Measurements from ENCODE around the gene STH. TPM values are rescaled to one million over a fixed set of nuclear protein-coding genes. Genes with fewer than 3 reads are reported as not detected.
"Not testable (repeated sequence)": the region's sequence is repeated elsewhere in the genome, so short reads cannot be mapped to it uniquely, and the experiment has no call there.

The STH gene
- total RNA-seq, 1 donor from 2014 or later: not detected

DNA sequence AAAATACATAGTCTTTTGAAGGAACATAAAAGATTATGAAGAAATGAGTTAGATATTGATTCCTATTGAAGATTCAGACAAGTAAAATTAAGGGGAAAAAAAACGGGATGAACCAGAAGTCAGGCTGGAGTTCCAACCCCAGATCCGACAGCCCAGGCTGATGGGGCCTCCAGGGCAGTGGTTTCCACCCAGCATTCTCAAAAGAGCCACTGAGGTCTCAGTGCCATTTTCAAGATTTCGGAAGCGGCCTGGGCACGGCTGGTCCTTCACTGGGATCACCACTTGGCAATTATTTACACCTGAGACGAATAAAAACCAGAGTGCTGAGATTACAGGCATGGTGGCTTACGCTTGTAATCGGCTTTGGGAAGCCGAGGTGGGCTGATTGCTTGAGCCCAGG, 9.5 kb downstream of the STH start:
- no peak for DNase-seq

DNA sequence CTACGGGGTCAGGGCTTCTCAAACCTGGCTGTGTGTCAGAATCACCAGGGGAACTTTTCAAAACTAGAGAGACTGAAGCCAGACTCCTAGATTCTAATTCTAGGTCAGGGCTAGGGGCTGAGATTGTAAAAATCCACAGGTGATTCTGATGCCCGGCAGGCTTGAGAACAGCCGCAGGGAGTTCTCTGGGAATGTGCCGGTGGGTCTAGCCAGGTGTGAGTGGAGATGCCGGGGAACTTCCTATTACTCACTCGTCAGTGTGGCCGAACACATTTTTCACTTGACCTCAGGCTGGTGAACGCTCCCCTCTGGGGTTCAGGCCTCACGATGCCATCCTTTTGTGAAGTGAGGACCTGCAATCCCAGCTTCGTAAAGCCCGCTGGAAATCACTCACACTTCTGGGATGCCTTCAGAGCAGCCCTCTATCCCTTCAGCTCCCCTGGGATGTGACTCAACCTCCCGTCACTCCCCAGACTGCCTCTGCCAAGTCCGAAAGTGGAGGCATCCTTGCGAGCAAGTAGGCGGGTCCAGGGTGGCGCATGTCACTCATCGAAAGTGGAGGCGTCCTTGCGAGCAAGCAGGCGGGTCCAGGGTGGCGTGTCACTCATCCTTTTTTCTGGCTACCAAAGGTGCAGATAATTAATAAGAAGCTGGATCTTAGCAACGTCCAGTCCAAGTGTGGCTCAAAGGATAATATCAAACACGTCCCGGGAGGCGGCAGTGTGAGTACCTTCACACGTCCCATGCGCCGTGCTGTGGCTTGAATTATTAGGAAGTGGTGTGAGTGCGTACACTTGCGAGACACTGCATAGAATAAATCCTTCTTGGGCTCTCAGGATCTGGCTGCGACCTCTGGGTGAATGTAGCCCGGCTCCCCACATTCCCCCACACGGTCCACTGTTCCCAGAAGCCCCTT, 10.9 kb downstream of the STH start:
- DNase-seq: peak; percentile 42

DNA sequence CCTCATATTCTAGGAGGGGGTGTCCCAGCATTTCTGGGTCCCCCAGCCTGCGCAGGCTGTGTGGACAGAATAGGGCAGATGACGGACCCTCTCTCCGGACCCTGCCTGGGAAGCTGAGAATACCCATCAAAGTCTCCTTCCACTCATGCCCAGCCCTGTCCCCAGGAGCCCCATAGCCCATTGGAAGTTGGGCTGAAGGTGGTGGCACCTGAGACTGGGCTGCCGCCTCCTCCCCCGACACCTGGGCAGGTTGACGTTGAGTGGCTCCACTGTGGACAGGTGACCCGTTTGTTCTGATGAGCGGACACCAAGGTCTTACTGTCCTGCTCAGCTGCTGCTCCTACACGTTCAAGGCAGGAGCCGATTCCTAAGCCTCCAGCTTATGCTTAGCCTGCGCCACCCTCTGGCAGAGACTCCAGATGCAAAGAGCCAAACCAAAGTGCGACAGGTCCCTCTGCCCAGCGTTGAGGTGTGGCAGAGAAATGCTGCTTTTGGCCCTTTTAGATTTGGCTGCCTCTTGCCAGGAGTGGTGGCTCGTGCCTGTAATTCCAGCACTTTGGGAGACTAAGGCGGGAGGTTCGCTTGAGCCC, 11.6 kb downstream of the STH start:
- DNase-seq: no peak

DNA sequence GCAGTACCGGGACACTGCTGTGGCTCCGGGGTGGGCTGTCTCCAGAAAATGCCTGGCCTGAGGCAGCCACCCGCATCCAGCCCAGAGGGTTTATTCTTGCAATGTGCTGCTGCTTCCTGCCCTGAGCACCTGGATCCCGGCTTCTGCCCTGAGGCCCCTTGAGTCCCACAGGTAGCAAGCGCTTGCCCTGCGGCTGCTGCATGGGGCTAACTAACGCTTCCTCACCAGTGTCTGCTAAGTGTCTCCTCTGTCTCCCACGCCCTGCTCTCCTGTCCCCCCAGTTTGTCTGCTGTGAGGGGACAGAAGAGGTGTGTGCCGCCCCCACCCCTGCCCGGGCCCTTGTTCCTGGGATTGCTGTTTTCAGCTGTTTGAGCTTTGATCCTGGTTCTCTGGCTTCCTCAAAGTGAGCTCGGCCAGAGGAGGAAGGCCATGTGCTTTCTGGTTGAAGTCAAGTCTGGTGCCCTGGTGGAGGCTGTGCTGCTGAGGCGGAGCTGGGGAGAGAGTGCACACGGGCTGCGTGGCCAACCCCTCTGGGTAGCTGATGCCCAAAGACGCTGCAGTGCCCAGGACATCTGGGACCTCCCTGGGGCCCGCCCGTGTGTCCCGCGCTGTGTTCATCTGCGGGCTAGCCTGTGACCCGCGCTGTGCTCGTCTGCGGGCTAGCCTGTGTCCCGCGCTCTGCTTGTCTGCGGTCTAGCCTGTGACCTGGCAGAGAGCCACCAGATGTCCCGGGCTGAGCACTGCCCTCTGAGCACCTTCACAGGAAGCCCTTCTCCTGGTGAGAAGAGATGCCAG, 12.9 kb downstream of the STH start:
- no peak for DNase-seq

DNA sequence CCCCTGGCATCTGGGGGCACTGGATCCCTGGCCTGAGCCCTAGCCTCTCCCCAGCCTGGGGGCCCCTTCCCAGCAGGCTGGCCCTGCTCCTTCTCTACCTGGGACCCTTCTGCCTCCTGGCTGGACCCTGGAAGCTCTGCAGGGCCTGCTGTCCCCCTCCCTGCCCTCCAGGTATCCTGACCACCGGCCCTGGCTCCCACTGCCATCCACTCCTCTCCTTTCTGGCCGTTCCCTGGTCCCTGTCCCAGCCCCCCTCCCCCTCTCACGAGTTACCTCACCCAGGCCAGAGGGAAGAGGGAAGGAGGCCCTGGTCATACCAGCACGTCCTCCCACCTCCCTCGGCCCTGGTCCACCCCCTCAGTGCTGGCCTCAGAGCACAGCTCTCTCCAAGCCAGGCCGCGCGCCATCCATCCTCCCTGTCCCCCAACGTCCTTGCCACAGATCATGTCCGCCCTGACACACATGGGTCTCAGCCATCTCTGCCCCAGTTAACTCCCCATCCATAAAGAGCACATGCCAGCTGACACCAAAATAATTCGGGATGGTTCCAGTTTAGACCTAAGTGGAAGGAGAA, 13.5 kb downstream of the STH start:
- DNase-seq: no peak

DNA sequence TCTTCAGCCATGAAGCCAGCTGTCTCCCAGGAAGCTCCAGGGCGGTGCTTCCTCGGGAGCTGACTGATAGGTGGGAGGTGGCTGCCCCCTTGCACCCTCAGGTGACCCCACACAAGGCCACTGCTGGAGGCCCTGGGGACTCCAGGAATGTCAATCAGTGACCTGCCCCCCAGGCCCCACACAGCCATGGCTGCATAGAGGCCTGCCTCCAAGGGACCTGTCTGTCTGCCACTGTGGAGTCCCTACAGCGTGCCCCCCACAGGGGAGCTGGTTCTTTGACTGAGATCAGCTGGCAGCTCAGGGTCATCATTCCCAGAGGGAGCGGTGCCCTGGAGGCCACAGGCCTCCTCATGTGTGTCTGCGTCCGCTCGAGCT, 14.1 kb downstream of the STH start:
- no peak for DNase-seq

DNA sequence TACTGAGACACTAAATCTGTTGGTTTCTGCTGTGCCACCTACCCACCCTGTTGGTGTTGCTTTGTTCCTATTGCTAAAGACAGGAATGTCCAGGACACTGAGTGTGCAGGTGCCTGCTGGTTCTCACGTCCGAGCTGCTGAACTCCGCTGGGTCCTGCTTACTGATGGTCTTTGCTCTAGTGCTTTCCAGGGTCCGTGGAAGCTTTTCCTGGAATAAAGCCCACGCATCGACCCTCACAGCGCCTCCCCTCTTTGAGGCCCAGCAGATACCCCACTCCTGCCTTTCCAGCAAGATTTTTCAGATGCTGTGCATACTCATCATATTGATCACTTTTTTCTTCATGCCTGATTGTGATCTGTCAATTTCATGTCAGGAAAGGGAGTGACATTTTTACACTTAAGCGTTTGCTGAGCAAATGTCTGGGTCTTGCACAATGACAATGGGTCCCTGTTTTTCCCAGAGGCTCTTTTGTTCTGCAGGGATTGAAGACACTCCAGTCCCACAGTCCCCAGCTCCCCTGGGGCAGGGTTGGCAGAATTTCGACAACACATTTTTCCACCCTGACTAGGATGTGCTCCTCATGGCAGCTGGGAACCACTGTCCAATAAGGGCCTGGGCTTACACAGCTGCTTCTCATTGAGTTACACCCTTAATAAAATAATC, 14.6 kb downstream of the STH start:
- DNase-seq: no peak

DNA sequence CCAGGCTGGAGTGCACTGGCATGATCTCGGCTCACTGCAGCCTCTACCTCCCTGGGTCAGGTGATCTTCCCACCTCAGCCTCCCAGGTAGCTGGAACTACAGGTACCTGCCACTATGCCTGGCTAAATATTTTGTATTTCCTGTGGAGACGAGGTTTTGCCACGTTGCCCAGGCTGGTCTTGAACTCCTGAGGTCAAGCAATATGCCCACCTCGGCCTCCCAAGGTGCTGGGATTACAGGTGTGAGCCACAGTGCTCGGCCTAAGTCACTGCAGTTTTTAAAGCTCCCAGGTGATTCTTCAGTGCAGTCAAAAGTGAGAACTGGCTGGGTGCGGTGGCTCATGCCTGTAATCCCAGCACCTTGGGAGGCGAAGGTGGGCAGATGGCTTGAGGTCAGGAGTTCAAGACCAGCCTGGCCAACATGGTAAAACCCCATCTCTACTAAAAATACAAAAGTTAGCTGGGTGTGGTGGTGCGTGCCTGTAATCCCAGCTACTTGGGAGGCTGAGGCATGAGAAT, 20.4 kb downstream of the STH start:
- not testable (repeated sequence) for DNase-seq

DNA sequence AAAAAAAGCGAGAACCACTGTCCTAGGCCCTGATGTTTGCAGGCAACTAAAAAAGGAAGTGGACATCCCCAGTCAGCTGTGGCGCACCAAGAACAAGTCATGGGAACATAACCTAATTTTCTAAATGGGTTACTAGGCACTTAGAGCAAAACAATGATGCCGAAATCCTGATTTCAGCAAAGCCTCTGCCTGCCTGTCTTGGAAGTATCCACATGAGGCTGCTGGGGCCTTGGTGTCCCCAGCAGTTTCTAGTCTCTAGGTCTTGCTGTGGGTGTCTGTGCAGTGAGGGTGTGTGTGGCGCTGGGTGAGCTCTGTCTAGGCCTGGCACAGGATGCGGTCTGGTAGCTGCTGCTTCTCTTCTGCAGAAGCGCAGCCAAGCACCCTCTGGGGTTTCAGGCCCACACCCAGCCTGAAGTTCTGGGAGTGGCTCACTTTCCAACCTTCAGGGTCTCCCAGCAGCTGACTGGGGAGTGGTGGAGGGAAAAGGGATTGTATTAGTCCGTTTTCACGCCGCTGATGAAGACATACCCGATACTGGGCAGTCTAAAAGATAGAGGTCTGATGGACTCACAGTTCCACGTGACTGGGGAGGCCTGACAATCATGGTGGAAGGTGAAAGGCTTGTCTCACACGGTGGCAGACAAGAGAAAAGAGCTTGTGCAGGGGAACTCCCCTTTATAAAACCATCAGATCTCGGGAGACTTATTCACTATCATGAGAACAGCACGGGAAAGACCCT, 21.1 kb downstream of the STH start:
- DNase-seq: no peak

DNA sequence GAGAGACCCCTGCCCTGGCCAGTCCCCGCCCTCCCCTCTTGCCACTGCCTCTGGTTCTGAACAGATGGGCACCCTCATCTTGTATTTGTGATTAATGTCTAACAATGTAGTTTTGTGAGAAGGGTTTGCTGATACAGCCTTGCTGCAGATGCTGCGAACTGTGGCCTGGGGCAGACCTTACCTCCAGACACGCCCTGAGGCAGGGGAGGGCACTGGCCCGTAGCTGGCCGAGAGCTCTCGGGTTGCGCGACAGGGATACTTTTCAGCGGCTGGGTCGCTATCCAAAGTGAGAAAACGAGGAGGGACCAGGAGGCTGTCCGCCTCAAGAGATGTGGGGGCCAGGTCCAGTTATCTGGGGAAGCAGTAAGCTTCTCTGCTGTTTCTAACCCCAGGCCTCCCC, 21.9 kb downstream of the STH start:
- no peak for DNase-seq

DNA sequence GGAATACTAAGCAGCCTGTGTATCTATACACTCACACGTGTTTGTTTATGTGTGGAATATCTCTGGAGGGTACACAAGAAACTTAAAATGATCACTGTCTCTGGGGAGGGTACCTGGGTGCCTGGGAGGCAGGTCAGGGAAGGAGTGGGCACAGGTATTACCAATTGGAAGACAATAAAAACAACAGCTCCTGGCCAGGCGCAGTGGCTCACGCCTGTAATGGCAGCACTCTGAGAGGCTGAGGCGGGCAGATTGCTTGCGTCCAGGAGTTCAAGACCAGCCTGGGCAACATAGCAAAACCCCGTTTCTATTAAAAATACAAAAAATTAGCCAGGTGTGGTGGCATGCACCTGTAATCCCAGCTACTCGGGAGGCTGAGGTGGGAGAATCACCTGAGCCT, 24.3 kb downstream of the STH start:
- DNase-seq: not testable (repeated sequence)

DNA sequence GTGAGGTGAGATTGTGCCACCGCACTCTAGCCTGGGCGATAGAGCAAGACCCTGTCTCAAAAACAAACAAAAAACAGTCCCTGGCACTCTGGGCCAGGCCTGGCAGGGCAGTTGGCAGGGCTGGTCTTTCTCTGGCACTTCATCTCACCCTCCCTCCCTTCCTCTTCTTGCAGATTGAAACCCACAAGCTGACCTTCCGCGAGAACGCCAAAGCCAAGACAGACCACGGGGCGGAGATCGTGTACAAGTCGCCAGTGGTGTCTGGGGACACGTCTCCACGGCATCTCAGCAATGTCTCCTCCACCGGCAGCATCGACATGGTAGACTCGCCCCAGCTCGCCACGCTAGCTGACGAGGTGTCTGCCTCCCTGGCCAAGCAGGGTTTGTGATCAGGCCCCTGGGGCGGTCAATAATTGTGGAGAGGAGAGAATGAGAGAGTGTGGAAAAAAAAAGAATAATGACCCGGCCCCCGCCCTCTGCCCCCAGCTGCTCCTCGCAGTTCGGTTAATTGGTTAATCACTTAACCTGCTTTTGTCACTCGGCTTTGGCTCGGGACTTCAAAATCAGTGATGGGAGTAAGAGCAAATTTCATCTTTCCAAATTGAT, 24.8 kb downstream of the STH start:
- DNase-seq: no peak

DNA sequence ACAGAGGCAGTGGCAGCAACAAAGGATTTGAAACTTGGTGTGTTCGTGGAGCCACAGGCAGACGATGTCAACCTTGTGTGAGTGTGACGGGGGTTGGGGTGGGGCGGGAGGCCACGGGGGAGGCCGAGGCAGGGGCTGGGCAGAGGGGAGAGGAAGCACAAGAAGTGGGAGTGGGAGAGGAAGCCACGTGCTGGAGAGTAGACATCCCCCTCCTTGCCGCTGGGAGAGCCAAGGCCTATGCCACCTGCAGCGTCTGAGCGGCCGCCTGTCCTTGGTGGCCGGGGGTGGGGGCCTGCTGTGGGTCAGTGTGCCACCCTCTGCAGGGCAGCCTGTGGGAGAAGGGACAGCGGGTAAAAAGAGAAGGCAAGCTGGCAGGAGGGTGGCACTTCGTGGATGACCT, 25.5 kb downstream of the STH start:
- no peak for DNase-seq

DNA sequence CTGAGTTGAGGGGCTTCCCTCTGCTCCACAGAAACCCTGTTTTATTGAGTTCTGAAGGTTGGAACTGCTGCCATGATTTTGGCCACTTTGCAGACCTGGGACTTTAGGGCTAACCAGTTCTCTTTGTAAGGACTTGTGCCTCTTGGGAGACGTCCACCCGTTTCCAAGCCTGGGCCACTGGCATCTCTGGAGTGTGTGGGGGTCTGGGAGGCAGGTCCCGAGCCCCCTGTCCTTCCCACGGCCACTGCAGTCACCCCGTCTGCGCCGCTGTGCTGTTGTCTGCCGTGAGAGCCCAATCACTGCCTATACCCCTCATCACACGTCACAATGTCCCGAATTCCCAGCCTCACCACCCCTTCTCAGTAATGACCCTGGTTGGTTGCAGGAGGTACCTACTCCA, 26.0 kb downstream of the STH start:
- no peak for DNase-seq

DNA sequence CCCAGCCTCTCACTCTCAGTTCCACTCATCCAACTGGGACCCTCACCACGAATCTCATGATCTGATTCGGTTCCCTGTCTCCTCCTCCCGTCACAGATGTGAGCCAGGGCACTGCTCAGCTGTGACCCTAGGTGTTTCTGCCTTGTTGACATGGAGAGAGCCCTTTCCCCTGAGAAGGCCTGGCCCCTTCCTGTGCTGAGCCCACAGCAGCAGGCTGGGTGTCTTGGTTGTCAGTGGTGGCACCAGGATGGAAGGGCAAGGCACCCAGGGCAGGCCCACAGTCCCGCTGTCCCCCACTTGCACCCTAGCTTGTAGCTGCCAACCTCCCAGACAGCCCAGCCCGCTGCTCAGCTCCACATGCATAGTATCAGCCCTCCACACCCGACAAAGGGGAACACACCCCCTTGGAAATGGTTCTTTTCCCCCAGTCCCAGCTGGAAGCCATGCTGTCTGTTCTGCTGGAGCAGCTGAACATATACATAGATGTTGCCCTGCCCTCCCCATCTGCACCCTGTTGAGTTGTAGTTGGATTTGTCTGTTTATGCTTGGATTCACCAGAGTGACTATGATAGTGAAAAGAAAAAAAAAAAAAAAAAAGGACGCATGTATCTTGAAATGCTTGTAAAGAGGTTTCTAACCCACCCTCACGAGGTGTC, 26.6 kb downstream of the STH start:
- no peak for DNase-seq

DNA sequence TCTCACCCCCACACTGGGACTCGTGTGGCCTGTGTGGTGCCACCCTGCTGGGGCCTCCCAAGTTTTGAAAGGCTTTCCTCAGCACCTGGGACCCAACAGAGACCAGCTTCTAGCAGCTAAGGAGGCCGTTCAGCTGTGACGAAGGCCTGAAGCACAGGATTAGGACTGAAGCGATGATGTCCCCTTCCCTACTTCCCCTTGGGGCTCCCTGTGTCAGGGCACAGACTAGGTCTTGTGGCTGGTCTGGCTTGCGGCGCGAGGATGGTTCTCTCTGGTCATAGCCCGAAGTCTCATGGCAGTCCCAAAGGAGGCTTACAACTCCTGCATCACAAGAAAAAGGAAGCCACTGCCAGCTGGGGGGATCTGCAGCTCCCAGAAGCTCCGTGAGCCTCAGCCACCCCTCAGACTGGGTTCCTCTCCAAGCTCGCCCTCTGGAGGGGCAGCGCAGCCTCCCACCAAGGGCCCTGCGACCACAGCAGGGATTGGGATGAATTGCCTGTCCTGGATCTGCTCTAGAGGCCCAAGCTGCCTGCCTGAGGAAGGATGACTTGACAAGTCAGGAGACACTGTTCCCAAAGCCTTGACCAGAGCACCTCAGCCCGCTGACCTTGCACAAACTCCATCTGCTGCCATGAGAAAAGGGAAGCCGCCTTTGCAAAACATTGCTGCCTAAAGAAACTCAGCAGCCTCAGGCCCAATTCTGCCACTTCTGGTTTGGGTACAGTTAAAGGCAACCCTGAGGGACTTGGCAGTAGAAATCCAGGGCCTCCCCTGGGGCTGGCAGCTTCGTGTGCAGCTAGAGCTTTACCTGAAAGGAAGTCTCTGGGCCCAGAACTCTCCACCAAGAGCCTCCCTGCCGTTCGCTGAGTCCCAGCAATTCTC, 27.4 kb downstream of the STH start:
- DNase-seq: no peak

DNA sequence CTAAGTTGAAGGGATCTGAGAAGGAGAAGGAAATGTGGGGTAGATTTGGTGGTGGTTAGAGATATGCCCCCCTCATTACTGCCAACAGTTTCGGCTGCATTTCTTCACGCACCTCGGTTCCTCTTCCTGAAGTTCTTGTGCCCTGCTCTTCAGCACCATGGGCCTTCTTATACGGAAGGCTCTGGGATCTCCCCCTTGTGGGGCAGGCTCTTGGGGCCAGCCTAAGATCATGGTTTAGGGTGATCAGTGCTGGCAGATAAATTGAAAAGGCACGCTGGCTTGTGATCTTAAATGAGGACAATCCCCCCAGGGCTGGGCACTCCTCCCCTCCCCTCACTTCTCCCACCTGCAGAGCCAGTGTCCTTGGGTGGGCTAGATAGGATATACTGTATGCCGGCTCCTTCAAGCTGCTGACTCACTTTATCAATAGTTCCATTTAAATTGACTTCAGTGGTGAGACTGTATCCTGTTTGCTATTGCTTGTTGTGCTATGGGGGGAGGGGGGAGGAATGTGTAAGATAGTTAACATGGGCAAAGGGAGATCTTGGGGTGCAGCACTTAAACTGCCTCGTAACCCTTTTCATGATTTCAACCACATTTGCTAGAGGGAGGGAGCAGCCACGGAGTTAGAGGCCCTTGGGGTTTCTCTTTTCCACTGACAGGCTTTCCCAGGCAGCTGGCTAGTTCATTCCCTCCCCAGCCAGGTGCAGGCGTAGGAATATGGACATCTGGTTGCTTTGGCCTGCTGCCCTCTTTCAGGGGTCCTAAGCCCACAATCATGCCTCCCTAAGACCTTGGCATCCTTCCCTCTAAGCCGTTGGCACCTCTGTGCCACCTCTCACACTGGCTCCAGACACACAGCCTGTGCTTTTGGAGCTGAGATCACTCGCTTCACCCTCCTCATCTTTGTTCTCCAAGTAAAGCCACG, 28.3 kb downstream of the STH start:
- no peak for DNase-seq

DNA sequence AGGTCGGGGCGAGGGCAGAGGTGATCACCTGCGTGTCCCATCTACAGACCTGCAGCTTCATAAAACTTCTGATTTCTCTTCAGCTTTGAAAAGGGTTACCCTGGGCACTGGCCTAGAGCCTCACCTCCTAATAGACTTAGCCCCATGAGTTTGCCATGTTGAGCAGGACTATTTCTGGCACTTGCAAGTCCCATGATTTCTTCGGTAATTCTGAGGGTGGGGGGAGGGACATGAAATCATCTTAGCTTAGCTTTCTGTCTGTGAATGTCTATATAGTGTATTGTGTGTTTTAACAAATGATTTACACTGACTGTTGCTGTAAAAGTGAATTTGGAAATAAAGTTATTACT, 28.9 kb downstream of the STH start:
- no peak for DNase-seq

DNA sequence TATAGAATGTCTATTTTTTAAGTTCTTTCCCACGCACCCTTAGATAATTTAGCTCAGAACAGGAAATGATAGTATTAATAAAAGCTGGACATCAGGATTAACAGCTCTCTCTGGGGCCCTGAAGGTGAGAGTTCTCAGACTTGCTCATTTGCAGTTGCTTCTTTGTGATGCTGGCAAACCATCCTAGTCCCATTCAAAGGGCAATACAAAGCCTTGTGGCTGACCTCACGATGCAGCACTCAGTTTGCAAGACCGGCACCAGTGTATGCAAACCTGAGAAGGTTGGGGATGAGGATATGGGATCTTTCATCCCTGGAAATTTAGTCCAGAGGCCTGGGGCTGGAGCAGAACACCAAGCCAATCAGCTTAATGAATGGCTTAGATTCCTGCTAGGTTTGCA, 29.3 kb downstream of the STH start:
- no peak for DNase-seq
